22Rv1 (cell line): ENCODE measurements around the gene ZNF462.

Experiments used
- CTCF ChIP-seq: fragments of 450-650 bp; IDR thresholded peaks from 2 replicates; pipeline ENCODE4 v1.5.1; 2017; ENCODE audit warnings: mild to moderate bottlenecking
- ZFX ChIP-seq: fragments of 450-650 bp; IDR thresholded peaks from 2 replicates; pipeline ENCODE4 v1.6.1; 2017; ENCODE audit warnings: antibody characterized with exemption, borderline replicate concordance

GRCh38 chr9:106890608-106891007, 27.6 kb downstream of the ZNF462 start:
- no peak for TF ChIP-seq CTCF
- TF ChIP-seq ZFX = no peak
